ENCODE results near the gene HDAC4. TPM values are rescaled to one million over a fixed set of nuclear protein-coding genes. Genes with fewer than 3 reads are reported as not detected.

Gene HDAC4
- total and polyA plus RNA-seq, 2 experiments from 2014 or later = 9.3 to 10.8 TPM

DNA sequence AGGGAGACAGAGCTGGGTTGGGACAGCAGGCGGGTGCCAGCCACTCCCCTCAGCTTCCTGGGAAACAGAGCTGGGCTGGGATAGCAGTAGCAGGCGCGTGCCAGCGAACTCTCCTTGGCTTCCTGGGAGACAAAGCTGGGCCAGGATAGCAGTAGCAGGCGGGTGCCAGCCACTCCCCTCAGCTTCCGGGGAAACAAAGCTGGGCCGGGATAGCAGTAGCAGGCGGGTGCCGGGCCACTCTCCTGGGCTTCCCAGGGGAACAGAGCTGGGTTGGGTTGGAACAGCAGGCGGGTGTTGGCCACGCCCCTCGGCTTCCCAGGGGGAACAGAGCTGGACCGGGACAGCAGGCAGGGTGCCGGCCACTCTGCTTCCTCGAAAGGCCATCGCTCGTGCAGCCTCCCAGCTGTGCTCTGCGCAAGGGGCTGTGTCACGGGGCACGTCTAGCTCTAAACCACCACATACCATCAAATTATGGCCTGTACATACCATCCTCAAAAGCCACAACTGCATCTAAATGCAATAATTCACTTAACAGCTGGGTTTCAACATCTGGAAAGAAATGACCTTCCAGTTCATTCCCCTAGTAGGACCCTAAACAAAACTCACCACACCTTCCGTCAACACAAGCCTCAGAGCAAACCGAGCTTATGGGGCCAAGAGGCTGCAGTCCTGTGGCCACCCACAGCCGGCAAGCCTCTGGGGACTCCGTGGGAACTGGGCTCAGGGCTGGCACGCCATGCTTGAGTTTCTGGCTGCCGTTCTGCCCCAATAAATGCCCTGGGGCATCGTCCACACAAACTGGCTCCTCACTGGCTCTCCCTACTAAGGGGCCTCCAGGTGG is 324.7 kb downstream of the HDAC4 start:
- Histone ChIP-seq H3K27ac (no peak overlapping the region), H3K36me3 (replicated peaks; ENCODE audit: insufficient read depth, low read depth) (no peaks in the 10 kb centered on the region), H2AFZ (no peak overlapping the region), H3K79me2 (no peaks in the 10 kb centered on the region), H3K4me2 (no peak overlapping the region), H3K9me3 (ENCODE audit: low read depth) (no peaks in the 10 kb centered on the region), H3K9me2 (replicated peaks; ENCODE audit: insufficient read depth) (no peaks in the 10 kb centered on the region), H3K27me3 (no peaks in the 10 kb centered on the region), H3K4me3 (no peak overlapping the region), H4K20me1 (ENCODE audit: insufficient read depth, poor library complexity, severe bottlenecking) (no peaks in the 10 kb centered on the region), H3K4me1 (ENCODE audit: insufficient read depth) (peaks cover 4% of the 10 kb centered on the region)
- TF ChIP-seq, protein P1, sequence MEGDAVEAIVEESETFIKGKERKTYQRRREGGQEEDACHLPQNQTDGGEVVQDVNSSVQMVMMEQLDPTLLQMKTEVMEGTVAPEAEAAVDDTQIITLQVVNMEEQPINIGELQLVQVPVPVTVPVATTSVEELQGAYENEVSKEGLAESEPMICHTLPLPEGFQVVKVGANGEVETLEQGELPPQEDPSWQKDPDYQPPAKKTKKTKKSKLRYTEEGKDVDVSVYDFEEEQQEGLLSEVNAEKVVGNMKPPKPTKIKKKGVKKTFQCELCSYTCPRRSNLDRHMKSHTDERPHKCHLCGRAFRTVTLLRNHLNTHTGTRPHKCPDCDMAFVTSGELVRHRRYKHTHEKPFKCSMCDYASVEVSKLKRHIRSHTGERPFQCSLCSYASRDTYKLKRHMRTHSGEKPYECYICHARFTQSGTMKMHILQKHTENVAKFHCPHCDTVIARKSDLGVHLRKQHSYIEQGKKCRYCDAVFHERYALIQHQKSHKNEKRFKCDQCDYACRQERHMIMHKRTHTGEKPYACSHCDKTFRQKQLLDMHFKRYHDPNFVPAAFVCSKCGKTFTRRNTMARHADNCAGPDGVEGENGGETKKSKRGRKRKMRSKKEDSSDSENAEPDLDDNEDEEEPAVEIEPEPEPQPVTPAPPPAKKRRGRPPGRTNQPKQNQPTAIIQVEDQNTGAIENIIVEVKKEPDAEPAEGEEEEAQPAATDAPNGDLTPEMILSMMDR (IDR thresholded peaks at IDR 0.05; ENCODE audit: poor library complexity) = no peak
- TF ChIP-seq EZH2phosphoT487 (IDR thresholded peaks at IDR 0.05; ENCODE audit: low read depth, severe bottlenecking, unreplicated experiment) (no peak), EZH2 (IDR thresholded peaks at IDR 0.05; ENCODE audit: borderline replicate concordance) (no peak)
- 87% methylated on average over 26 of the region's 27 CpGs for WGBS (ENCODE audit: low lambda C conversion rate, missing lambda C conversion rate)
- no peak for DNase-seq (ENCODE audit: low spot score)

DNA sequence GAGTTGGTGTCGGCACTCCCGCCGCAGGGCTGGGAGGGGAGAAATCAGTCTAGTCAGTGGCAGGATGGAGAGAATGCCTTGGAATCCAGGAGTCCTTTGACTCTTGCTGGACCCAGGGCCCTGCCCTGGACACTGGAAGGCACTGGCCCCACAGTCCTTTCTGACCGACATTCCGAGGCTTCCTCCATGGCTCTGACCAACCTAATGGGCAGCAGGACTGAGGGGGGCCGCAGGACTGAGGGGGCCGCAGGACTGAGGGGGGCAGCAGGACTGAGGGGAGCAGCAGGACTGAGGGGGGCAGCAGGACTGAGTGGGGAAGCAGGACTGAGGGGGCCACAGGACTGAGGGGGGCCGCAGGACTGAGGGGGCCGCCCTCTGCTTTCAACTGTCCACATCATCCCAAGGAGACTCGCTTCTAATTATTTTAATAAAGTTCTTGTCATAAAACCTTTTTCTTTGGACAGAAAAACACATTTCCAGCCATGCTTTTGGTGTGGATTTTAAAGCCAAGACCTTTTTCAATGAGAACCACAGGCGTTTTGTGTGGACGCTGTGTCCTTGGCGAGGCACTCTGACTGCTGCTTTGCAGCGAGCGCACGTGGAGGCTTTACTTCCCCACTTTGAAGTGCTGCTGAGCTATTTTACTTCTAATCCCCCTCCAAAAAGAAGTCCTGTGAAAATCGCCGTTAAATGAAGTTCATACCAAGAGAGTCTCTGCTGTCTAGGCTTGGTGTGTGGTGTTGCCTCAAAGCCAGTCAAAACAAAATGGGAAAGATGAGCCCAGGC is 326.9 kb downstream of the HDAC4 start:
- no peaks in the 10 kb centered on the region for H3K9me3 ChIP-seq (ENCODE audit: low read depth)
- H4K20me1 ChIP-seq (ENCODE audit: insufficient read depth, poor library complexity, severe bottlenecking) = no peaks in the 10 kb centered on the region
- H3K36me3 ChIP-seq (replicated peaks; ENCODE audit: insufficient read depth, low read depth) = no peaks in the 10 kb centered on the region
- no peak overlapping the region for H3K4me3 ChIP-seq
- no peaks in the 10 kb centered on the region for H3K27me3 ChIP-seq
- no peak overlapping the region for H2AFZ ChIP-seq
- no peaks in the 10 kb centered on the region for H3K9me2 ChIP-seq (replicated peaks; ENCODE audit: insufficient read depth)
- no peak overlapping the region for H3K27ac ChIP-seq
- H3K79me2 ChIP-seq = no peaks in the 10 kb centered on the region
- TF ChIP-seq EZH2phosphoT487 (IDR thresholded peaks at IDR 0.05; ENCODE audit: low read depth, severe bottlenecking, unreplicated experiment) = no peak
- TF ChIP-seq EZH2 (IDR thresholded peaks at IDR 0.05; ENCODE audit: borderline replicate concordance) = no peak
- TF ChIP-seq, protein P1 (IDR thresholded peaks at IDR 0.05; ENCODE audit: poor library complexity) = no peak
- DNase-seq (ENCODE audit: low spot score) = no peak
- no peak overlapping the region for H3K4me2 ChIP-seq
- WGBS (ENCODE audit: low lambda C conversion rate, missing lambda C conversion rate) = 93% methylated on average over 18 of the region's 18 CpGs
- H3K4me1 ChIP-seq (ENCODE audit: insufficient read depth) = peaks cover 4% of the 10 kb centered on the region

DNA sequence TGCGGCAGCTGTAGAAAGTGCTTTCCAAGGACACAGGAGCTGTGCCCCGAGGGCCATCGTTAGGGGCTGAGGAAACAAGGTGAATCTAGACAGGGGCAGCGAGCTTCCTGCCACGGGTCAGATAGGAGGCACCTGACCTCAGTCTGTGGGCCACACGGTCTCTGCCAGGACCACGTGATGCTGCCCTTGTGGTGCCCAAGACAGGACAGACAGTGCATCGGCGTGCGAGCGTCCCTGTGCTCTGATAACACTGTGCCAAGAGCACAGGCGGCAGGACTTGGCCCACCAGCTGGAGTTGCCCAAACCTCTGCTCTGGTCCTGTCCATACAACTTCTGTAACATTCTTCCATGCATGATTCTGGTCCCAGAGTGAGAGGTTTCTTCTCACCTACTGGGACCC is 327.6 kb downstream of the HDAC4 start:
- Histone ChIP-seq H3K79me2 (no peaks in the 10 kb centered on the region), H4K20me1 (ENCODE audit: insufficient read depth, poor library complexity, severe bottlenecking) (no peaks in the 10 kb centered on the region), H3K9me3 (ENCODE audit: low read depth) (no peaks in the 10 kb centered on the region), H3K4me3 (no peak overlapping the region), H3K4me1 (ENCODE audit: insufficient read depth) (no peaks in the 10 kb centered on the region), H3K36me3 (replicated peaks; ENCODE audit: insufficient read depth, low read depth) (no peaks in the 10 kb centered on the region), H3K9me2 (replicated peaks; ENCODE audit: insufficient read depth) (no peaks in the 10 kb centered on the region), H3K4me2 (no peak overlapping the region), H2AFZ (no peak overlapping the region), H3K27me3 (no peaks in the 10 kb centered on the region), H3K27ac (no peak overlapping the region)
- WGBS (ENCODE audit: low lambda C conversion rate, missing lambda C conversion rate) = 92% methylated on average over 12 of the region's 12 CpGs
- TF ChIP-seq, protein P1 (IDR thresholded peaks at IDR 0.05; ENCODE audit: poor library complexity) = no peak
- TF ChIP-seq EZH2 (IDR thresholded peaks at IDR 0.05; ENCODE audit: borderline replicate concordance) (no peak), EZH2phosphoT487 (IDR thresholded peaks at IDR 0.05; ENCODE audit: low read depth, severe bottlenecking, unreplicated experiment) (no peak)
- DNase-seq (ENCODE audit: low spot score) = no peak
